NCI-H146 (cell line): ENCODE measurements around the gene PDGFD.
A peak's percentile ranks its signal among the peaks of the same experiment; 100 is the strongest.

Experiments
- DNase-seq: peaks from one replicate; lab custom pipeline; 2025; lab: John Stamatoyannopoulos, UW

PDGFD gene

DNA sequence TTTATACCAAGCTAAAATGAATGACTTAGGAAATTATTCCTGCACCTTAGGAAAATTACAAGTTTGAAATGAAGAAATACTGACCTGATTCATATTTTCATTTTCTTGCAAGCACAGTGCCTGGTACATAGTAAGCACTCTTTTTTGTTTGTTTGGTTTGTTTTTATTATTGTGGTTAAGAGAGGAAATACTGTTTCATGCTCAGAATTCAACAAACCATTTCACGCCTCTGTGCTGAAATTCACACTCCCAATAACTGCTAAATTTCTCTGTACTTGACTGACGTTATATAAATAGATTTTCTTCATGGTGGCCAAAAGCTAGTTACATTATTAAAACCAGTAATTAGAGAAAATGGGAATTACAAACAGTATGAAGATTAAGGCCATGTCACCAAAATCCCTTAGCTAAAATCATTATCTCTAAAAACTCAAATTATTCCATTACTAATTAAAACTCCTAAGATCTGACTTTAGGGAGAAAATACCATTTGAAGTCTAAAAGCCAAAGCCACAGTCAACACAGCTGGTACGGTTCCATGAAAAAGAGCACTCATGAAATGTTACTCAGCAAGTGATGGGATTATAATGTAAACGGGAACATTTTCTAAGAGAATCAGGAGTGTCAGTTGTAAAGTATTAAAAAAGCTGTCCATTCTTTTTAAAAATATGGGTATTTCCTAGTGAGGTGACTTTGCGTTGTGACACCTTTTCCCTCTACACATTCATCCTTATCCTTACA, 205.3 kb downstream of the PDGFD start:
- DNase-seq = no peak

DNA sequence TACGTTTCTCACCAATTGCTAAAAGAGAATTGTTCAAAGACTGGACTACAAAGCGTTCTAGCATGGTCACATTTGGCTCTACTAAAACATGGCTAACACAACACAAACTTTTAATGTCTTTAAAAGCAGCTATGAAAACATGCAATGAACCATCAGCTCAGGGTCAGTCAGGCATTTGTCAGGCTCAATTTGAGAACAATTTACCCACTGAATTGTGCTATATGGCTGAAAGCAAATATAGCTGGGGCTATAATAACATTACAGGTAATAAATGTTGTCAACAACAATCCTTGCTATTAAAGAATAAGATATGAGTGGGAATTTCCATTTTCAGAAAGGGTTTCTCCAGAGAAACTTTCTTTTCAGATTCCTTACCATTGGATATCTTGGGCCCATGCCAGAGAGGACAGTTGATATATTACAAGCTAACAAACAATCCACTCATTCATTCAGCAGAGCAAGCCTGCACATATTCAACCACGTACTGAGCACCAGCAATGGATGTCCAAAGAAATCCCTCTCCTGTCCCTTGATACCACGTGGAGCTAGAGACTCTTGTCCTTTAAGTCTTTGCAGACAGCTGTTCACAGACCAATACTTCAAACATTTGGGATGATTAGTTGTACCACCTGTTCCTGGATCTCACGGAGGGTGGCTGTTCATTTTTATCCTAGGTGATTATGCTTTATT, 210.0 kb downstream of the PDGFD start:
- peak; percentile 14 for DNase-seq

DNA sequence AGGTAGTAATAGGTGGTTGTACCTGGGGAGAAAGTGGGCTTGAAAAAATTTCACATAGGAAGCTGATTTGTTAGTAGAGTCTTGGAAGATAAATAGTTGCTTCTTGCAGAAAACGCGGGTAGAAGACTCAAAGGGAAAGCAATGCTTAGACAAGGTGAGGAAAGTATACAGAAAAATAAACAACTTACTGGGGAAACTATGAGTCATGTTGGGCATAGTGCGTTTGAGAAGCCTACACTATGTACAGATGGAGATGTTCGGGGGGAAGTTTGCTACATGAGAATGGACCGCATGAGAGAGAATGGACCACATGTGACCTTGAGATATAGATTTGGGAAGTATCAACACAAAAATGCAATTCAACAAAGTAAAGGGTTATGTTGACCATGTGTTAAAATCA, 214.2 kb downstream of the PDGFD start:
- DNase-seq = no peak

DNA sequence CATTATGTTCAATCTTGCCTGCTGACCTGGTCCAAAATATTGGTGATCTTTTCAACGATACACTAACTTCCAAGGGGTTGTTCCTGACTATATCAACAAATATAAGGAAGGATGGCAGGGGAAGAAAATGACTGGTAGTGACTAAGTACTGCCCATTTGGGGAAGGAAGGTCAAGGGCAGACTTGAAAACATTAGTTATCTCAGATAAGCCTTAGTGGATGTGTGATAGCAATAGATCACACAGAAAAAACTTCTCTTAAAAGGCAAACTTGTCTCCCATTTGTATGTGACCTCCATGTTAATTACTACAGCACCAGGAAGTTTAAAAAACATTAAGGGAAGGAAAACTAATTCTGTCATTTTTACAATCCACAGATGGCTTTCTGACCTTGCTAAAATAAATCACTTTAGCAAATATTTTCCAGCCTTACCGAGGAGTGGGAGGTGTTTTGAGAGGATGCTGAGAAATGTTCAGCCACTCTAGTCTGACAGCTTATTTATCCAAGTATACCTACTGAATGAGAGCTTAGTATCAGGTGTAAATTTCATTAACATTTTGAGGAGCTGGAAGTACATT, 215.7 kb downstream of the PDGFD start:
- no peak for DNase-seq

DNA sequence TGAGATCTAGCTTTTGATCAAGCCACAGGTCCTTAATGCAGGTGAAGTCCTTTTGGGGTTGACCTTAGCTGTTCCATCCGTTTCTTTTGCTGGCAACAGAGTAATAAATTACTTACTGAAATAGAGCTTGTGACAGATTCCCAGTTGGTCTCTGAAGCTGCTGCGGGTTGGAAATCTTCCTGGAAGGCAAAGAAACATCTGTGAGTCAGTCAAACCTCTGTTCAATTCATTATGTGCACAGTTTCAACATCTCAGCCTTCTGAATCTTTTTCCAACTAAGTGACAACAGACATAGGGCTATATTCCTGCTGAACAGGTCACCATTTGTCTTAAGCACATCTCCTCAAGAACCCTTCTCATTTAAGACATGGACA, 216.4 kb downstream of the PDGFD start:
- no peak for DNase-seq

DNA sequence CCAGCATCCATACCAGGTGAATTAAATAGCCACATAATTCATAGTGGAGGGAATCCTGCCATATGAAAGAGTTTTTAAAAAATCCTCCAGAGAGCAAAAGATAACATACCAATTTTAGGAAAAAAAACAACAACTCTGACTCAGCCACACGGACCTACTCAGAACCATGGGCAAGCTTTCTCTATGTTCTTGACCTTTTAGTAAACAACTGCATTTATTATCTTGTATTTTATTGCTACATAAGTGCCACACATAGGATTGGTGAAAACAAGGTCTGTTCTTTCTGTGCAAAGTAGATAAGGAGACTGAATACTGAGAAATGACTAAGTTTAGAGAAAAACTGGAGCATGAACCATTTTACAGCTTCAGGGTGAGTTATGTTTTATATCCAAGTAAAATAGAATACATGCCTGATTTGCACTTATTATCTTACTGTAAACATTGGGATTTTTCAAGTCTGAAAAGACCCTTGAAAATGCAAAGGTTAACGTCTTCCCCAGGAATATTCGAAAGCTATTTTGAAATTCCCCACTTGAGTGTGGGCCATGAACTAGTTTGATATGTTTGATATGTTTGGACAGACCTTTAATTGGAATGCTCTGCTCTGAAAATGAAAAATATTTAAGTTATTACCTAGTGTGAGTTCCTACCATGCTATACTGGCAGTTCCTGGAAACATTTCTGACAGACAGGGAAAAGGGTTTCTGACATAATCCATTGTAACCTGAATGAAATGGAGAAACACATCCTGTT, 217.0 kb downstream of the PDGFD start:
- no peak for DNase-seq

DNA sequence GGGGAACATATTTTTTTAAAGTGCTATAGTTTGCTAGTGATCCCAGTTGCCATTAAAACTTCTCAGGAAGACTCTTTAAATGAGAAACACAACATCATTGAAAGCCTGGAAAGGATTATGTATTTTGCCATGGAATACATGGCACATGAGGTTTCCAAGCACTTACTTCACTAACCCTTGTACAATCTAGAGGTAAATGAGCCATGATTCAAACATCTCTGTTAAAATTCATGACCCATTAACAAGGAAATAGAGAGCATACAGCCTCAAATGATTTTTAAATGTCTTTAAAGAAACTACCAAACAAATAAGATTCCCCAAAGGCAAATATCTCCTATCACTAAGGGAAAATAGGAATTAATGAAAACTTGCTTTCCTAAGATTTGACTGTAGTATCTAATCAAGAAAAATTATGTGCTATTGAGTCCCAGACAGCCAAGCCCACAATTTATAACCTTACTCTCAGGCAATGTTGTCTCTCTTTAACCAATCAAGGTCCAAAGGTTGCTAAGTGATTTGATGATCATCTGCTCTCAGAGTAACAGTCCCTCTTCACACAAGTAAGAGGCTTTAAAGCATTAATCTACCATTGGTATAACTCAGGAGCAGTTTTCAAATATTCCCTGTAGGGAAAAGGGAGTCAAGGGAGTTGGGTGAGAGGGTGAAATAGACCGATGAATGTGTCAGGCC, 219.6 kb downstream of the PDGFD start:
- DNase-seq = no peak

DNA sequence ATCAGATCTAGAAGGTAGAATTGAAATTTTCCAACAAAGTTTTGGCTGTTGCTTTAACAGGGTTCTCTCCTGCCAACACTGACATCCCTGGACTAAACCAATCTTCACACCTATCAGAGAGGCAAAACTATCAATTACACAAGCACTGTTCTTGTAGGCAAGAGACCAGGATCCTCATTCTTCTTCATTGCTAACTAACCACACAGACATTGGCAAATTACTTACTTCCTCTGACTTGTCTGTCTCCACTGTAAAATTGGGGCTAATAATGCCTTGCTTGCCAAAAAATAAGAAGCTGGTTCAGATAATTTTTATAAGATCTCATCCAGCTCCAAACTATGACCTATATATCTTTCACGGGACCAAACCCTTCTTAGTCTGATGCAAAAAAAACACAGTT, 221.3 kb downstream of the PDGFD start:
- no peak for DNase-seq

DNA sequence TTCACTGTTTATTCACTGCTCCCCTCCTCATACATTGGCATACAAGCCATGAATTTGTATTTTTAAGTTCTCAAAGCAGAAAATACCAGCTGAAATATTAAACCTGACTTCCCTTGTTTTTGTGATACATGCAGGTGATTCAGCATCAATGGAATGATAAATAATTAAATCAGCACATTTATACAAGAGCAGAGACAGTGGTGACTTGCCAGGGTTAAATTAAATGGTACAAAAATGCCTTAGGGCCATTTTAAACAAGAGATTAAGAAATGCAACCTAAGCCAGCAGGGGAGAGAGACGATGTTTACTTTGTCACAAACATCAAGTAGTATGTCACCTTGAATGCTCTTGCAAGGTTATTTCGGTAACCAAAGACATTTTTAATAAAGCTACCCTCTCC, 223.4 kb downstream of the PDGFD start:
- DNase-seq = peak; percentile 8

DNA sequence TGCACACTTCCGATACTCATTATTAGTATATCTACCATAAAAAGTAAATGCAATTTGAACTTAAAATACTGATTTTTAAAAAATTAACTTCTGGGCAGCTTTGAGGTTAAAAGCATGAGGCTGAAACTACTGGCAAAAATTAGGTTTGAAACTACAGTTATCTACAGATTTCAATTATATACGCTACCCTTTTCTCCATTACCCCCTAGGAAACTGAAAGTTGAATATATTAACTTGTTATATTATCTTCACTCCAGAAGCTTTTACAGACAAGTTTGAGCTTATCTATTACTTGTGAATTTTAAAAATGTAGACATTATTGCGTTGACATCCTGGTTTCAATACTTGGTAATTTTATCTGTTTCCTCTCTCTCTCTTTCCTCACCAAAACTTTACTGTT, 224.3 kb downstream of the PDGFD start:
- no peak for DNase-seq

DNA sequence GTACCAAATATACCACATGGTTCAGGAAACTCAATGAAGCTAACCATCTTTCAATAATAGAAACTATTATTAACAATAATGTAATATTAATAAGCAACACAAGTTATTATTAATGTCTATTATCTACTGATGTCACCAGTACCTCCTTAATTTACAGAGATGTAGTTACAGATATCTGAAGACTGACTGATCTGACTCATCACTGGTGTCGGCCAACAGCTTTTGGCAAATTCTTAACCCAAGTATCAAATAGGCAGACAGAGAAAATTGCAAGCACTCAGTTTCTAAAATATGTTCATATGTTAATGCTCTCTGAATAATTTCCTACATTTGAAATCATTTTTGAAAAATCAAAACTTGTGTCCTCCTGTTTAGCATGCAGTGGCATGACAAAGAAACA, 227.9 kb downstream of the PDGFD start:
- DNase-seq = no peak

DNA sequence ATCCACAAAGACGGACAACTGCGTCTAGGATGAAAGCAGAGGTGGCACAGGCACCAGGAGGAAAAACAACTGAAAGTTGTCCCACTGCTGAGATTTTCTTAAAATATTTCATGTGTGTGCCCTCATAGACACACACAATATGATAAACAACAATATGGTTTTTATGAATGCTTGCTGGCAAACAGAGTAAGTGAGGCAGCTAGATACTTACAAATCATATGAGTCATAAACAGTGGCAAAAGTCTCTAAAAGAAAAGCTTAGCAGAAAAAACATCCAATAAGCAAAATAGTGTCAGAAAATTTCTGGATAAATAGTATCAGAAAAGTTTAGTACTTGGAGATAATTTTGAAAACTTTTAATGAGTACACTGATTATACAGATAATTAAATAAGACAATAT, 228.7 kb downstream of the PDGFD start:
- no peak for DNase-seq

DNA sequence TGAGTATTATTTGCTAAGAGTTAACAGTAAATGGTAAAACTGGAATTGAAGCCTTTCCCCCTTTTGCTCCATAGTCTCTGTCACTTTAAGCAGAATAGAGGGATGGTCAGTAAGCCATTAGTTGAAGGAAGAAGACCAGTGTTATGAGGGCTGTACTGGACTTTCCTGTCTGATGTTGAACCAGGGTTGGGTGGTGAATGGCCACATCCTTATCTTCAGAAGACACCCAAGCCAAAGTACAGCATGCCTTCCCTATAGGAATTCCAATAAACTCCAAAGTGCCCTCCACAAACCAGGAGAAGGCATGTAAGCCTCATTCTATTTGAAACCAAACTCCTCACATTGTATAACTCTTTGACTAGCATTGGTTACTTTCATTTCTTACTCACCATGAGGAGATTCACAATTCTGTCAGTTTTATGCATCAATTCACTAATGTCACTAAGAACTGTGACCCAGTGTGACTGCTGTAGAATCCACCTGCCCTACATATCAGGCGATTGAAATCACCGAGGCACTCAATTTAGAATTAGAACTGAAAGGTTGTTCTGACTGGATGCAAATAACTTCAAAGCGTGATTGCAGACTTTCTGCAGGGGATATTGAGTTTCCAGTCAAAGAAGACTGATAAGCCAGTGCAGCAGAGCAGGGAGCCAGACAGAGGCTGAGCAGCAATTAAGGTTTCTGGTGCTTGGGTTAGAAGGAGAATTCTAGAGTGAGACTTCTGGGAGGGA, 234.6 kb downstream of the PDGFD start:
- DNase-seq = no peak

DNA sequence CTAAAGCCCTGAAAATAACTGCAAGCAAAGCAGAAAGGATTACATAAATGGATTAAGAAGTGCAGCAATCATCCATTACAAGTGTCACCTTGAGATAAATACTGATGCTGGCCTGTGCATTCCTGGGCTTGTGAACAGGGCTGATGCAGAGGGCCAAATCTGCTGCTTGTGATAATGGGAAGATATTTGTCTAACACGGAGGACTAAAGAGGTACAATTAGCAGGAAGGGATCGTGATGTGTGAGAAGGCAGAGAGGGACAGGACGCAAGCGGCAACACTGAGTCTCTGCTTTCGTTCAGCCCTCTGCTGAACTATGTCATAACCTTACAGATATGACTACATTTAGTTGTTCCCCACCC, 235.2 kb downstream of the PDGFD start:
- DNase-seq = no peak

DNA sequence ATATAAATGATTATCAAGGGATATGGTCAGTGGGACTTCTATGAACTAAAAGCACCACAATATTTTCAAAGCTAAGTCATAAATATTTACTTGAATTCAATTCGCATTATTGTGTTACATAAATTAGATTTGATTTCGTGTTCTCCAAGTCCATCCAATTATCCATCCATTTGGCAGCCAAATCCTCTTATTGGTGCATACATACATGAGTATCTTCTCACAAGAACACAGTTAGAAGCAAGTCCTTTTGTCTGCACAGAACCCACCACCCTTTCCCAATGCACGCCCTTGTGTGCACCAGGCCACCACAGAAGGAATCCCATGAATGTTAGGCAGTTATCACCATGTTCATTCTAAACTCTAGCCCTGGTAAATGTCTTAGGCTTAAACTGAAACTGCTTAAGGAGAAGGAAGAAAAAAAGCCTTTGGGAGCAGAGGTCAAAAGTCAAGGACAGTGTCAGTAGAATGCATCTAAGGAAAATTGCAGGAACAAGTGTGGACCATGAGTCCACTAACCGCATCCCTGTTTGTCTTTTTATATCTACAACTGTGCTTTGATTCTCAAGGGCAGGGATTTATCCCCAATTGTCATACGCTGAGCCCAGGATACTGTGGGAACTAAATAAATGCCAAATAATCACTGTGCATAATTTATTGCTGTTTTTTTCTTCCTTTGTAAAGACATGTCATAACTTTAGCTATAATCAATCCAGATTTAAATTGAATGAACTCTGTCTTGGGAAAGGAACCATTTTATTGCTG, 235.7 kb downstream of the PDGFD start:
- no peak for DNase-seq

DNA sequence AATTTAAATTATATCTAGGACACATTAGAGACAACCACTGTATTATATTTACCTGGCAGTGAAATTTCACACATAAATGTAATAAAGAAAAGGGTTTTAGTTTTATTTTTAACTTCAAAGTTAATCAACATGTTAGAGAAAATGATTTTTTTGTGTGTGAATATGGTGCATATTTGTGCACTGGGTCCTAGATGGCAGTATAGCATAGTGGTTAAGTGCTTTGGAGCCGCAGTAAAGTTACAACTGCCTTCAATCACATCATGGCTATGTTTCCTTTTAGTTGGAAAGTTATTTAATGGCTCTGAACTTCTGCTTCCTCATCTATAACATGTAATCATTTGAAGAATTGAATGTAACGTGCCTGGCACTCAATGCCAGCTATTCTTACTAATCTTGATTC, 236.4 kb downstream of the PDGFD start:
- no peak for DNase-seq

DNA sequence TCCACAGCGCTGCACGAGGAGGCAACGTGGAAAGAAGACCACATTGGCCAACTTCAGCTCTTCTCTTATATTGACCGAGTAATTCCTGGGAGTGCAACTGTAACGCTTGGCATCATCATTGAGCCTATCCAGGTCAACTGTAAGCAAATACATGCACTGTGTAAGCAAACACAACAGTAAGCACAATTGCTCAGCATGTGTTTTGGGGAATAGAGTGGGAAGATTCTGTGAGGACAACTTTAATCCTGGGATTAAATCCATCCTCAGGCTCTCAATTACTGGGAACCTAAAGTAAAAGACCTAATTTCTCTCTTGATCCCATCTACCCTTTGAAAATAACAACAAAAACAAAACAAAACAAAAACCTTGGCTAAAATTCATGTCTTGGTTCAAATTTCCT, 237.0 kb downstream of the PDGFD start:
- DNase-seq = no peak

DNA sequence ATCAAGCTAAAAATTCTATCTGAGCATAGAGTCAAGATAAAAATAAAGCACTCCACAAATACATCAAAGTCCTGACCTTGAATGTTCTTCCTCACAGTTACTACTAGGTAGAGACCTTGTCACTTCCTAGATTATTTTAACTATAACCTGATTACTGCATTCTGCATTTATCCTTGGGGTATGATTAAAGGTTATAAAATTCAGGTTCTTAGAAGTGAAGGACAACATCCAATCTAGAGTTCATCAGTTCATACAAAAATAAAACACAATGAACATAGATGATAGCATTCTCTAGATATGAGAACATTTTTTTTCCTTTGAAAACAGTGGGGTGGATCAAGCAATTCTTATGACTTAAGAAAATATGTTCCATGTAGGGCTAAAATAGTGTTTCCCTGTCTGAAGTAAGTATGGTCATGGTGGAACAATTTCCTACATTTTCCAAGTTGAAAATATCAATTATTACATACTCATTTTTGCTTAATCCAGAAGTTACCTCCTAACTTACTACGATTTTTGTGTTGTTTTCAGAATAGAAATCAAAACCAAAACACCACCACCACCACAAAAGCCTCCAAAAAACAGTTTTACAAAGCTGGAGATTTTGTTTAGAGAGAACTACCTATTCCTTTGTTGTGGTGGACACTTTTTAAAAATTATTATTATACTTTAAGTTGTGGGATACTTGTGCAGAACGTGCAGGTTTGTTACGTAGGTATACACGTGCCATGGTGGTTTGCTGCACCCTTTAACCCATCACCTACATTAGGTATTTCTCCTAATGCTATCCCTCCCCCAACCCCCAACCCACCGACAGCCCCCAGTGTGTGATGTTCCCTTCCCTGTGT, 239.6 kb downstream of the PDGFD start:
- no peak for DNase-seq

DNA sequence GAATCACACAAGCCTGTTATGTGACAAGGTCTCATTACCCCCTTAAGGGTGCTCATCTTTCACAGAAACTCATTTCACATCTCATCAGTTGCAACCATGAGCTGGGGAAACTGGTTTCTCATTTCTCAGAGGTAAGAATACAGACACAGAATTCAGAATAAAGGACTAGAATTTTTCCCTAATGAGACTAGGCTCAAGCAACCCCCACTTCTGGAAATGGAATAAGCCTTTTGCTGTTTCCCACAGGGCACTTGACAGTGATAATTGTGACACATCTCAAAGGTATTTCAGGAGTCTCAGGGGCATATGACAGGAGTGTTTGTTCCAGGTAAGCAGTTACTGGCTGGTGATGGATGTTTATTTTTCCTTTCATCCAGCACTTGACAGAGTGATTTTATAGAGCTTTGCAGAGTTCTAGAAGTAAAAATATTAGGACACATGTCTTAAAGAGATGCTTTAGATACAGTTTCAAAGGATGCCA, 240.5 kb downstream of the PDGFD start:
- no peak for DNase-seq

DNA sequence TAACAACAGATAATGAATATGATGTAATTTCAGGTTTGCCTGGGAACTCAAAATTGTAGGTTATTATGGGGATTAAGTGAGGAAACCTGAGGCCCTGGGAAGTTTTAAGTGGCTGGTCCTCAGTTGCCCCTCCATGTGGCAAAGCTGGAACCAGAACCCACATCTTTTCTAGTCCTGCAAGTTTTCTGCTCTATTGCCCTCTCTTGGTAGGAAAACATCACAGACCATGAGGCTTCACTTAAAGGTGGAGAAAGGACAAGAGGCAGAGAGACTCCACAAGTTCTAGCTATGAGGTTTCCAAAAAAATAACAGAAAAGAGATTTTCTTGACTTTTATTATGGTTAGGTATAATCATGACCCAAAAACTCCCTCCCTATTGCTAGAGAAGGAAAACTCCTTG, 243.0 kb downstream of the PDGFD start:
- no peak for DNase-seq
